Measurements from ENCODE around the gene MYOZ2.

DNA sequence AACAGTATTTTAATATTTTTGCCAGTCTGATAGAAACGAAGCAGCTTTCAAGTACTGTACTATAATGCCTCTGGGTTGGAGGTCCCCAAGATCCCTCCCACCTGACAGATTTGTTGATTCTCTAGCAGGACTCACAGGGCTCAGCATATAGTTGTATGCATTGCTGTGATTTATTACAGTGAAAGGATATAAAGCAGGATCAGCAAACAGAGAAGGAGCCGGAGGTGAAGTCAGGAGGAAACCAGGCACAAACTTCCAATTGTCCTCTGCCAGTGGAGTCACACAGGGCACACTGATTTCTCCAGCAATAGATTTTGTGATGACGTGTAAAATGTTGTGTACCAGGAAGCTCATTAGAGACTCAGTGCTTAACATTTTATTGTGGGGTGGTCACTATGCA lies 95.9 kb downstream of the MYOZ2 start:
- TF ChIP-seq, protein P1, sequence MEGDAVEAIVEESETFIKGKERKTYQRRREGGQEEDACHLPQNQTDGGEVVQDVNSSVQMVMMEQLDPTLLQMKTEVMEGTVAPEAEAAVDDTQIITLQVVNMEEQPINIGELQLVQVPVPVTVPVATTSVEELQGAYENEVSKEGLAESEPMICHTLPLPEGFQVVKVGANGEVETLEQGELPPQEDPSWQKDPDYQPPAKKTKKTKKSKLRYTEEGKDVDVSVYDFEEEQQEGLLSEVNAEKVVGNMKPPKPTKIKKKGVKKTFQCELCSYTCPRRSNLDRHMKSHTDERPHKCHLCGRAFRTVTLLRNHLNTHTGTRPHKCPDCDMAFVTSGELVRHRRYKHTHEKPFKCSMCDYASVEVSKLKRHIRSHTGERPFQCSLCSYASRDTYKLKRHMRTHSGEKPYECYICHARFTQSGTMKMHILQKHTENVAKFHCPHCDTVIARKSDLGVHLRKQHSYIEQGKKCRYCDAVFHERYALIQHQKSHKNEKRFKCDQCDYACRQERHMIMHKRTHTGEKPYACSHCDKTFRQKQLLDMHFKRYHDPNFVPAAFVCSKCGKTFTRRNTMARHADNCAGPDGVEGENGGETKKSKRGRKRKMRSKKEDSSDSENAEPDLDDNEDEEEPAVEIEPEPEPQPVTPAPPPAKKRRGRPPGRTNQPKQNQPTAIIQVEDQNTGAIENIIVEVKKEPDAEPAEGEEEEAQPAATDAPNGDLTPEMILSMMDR (IDR thresholded peaks at IDR 0.05): no peak
- no peak for TF ChIP-seq POLR2A (IDR thresholded peaks at IDR 0.05)

Data from lower leg skin (tissue), 3 donors.